ENCODE results near the gene UHMK1. TPM values are rescaled to one million over a fixed set of nuclear protein-coding genes. Genes with fewer than 3 reads are reported as not detected.

UHMK1 gene
- total and polyA plus RNA-seq, 4 donors: 8.7 to 29.6 (median 21.3) TPM

- WGBS, 2 donors: 45 to 50% methylated on average over 13 of the region's 13 CpGs
Measured at GRCh38 chr1:162497104-162497722, 405 bp upstream of the UHMK1 start.

GRCh38 chr1:162498496-162498810 lies 835 bp downstream of the UHMK1 start:
- H3K4me3 ChIP-seq (ENCODE audit: low read length in 2 of 2): peak overlapping the region; percentile 55 to 78
- WGBS, 2 donors: 1% methylated on average over 7 of the region's 7 CpGs
- peak overlapping the region in 1 of 2 donors; percentile 49 for H3K27ac ChIP-seq (ENCODE audit: low read depth in 1 of 2, low read length in 2 of 2)
- no peaks in the 10 kb centered on the region for H3K27me3 ChIP-seq (ENCODE audit: control insufficient read depth in 1 of 2, insufficient read depth in 2 of 2, low read length in 1 of 2)
- DNase-seq (no peak), ATAC-seq (ENCODE audit: low FRiP score) (peak; percentile 26)
- peaks cover 0 to 4% of the 10 kb centered on the region in 2 donors for H3K4me1 ChIP-seq (ENCODE audit: control insufficient read depth in 1 of 2, insufficient read depth in 2 of 2, low read length in 2 of 2)
- H3K9me3 ChIP-seq (ENCODE audit: control insufficient read depth, low read length): no peaks in the 10 kb centered on the region
- H3K36me3 ChIP-seq (ENCODE audit: control insufficient read depth in 1 of 2, insufficient read depth in 2 of 2, low read length in 1 of 2): no peaks in the 10 kb centered on the region
- intact Hi-C loops (cut with DNase I): loop anchor here in 1 of 2 donors (5.0 kb wide), 1 partner anchor 64 kb away; the partner anchor contains the start of gene UAP1

More at GRCh38 chr1:162497104-162497722, 405 bp upstream of the UHMK1 start:
- H3K27me3 ChIP-seq (ENCODE audit: control insufficient read depth in 1 of 2, insufficient read depth in 2 of 2, low read length in 1 of 2): no peaks in the 10 kb centered on the region
- no peak for DNase-seq
- peaks cover 0 to 4% of the 10 kb centered on the region in 2 donors for H3K4me1 ChIP-seq (ENCODE audit: control insufficient read depth in 1 of 2, insufficient read depth in 2 of 2, low read length in 2 of 2)
- no peaks in the 10 kb centered on the region for H3K36me3 ChIP-seq (ENCODE audit: control insufficient read depth in 1 of 2, insufficient read depth in 2 of 2, low read length in 1 of 2)
- no peak for ATAC-seq (ENCODE audit: low FRiP score)
- intact Hi-C loops (cut with DNase I): loop anchor here in 1 of 2 donors (5.0 kb wide), 1 partner anchor 65 kb away; the partner anchor contains the start of gene UAP1
- H3K4me3 ChIP-seq (ENCODE audit: low read length in 2 of 2): peak overlapping the region; percentile 27 to 78
- peak overlapping the region in 1 of 2 donors; percentile 2 for H3K27ac ChIP-seq (ENCODE audit: low read depth in 1 of 2, low read length in 2 of 2)
- no peaks in the 10 kb centered on the region for H3K9me3 ChIP-seq (ENCODE audit: control insufficient read depth, low read length)

- no peaks in the 10 kb centered on the region for H3K27me3 ChIP-seq (ENCODE audit: control insufficient read depth in 1 of 2, insufficient read depth in 2 of 2, low read length in 1 of 2)
- no peak for DNase-seq
- no peaks in the 10 kb centered on the region for H3K36me3 ChIP-seq (ENCODE audit: control insufficient read depth in 1 of 2, insufficient read depth in 2 of 2, low read length in 1 of 2)
- intact Hi-C loops (cut with DNase I): no loop called here
- H3K27ac ChIP-seq (ENCODE audit: low read depth in 1 of 2, low read length in 2 of 2): no peak overlapping the region
- no peaks in the 10 kb centered on the region for H3K9me3 ChIP-seq (ENCODE audit: control insufficient read depth, low read length)
- whole genome bisulfite sequencing, 2 donors: 77 to 78% methylated on average over 2 of the region's 2 CpGs
- no peak for ATAC-seq (ENCODE audit: low FRiP score)
- H3K4me1 ChIP-seq (ENCODE audit: control insufficient read depth in 1 of 2, insufficient read depth in 2 of 2, low read length in 2 of 2): peaks cover 0 to 4% of the 10 kb centered on the region in 2 donors
- H3K4me3 ChIP-seq (ENCODE audit: low read length in 2 of 2): no peak overlapping the region
Measured at GRCh38 chr1:162500805-162501204, 3.2 kb downstream of the UHMK1 start.

- intact Hi-C loops (cut with DNase I): no loop called here
- H3K27ac ChIP-seq (ENCODE audit: low read depth in 1 of 2, low read length in 2 of 2): no peak overlapping the region
- DNase-seq (no peak), ATAC-seq (ENCODE audit: low FRiP score) (no peak)
- peaks cover 0 to 4% of the 10 kb centered on the region in 2 donors for H3K4me1 ChIP-seq (ENCODE audit: control insufficient read depth in 1 of 2, insufficient read depth in 2 of 2, low read length in 2 of 2)
- no peaks in the 10 kb centered on the region for H3K36me3 ChIP-seq (ENCODE audit: control insufficient read depth in 1 of 2, insufficient read depth in 2 of 2, low read length in 1 of 2)
- no peaks in the 10 kb centered on the region for H3K27me3 ChIP-seq (ENCODE audit: control insufficient read depth in 1 of 2, insufficient read depth in 2 of 2, low read length in 1 of 2)
- H3K9me3 ChIP-seq (ENCODE audit: control insufficient read depth, low read length): no peaks in the 10 kb centered on the region
- no peak overlapping the region for H3K4me3 ChIP-seq (ENCODE audit: low read length in 2 of 2)
Measured at GRCh38 chr1:162502077-162502476, 4.5 kb downstream of the UHMK1 start.

GRCh38 chr1:162502928-162503327 lies 5.3 kb downstream of the UHMK1 start:
- ATAC-seq (ENCODE audit: low FRiP score) (no peak), DNase-seq (no peak)
- Histone ChIP-seq H3K36me3 (ENCODE audit: control insufficient read depth in 1 of 2, insufficient read depth in 2 of 2, low read length in 1 of 2) (no peaks in the 10 kb centered on the region), H3K4me3 (ENCODE audit: low read length in 2 of 2) (no peak overlapping the region), H3K27ac (ENCODE audit: low read depth in 1 of 2, low read length in 2 of 2) (no peak overlapping the region), H3K27me3 (ENCODE audit: control insufficient read depth in 1 of 2, insufficient read depth in 2 of 2, low read length in 1 of 2) (no peaks in the 10 kb centered on the region), H3K4me1 (ENCODE audit: control insufficient read depth in 1 of 2, insufficient read depth in 2 of 2, low read length in 2 of 2) (peaks cover 0 to 4% of the 10 kb centered on the region in 2 donors), H3K9me3 (ENCODE audit: control insufficient read depth, low read length) (no peaks in the 10 kb centered on the region)
- intact Hi-C loops (cut with DNase I): no loop called here
- WGBS, 2 donors: 91 to 96% methylated on average over 5 of the region's 5 CpGs

GRCh38 chr1:162527314-162527713 lies 29.7 kb downstream of the UHMK1 start:
- Histone ChIP-seq H3K36me3 (ENCODE audit: control insufficient read depth in 1 of 2, insufficient read depth in 2 of 2, low read length in 1 of 2) (peaks cover 0 to 1% of the 10 kb centered on the region in 2 donors), H3K4me1 (ENCODE audit: control insufficient read depth in 1 of 2, insufficient read depth in 2 of 2, low read length in 2 of 2) (no peaks in the 10 kb centered on the region), H3K4me3 (ENCODE audit: low read length in 2 of 2) (no peak overlapping the region), H3K9me3 (ENCODE audit: control insufficient read depth, low read length) (no peaks in the 10 kb centered on the region), H3K27me3 (ENCODE audit: control insufficient read depth in 1 of 2, insufficient read depth in 2 of 2, low read length in 1 of 2) (no peaks in the 10 kb centered on the region), H3K27ac (ENCODE audit: low read depth in 1 of 2, low read length in 2 of 2) (no peak overlapping the region)
- intact Hi-C loops (cut with DNase I): no loop called here
- ATAC-seq (ENCODE audit: low FRiP score) (no peak), DNase-seq (no peak)

GRCh38 chr1:162530307-162530987 lies 32.8 kb downstream of the UHMK1 start:
- H3K27me3 ChIP-seq (ENCODE audit: control insufficient read depth in 1 of 2, insufficient read depth in 2 of 2, low read length in 1 of 2): no peaks in the 10 kb centered on the region
- no peak for DNase-seq
- H3K4me3 ChIP-seq (ENCODE audit: low read length in 2 of 2): no peak overlapping the region
- 75 to 80% methylated on average over 7 of the region's 7 CpGs for WGBS, 2 donors
- intact Hi-C loops (cut with DNase I): no loop called here
- H3K27ac ChIP-seq (ENCODE audit: low read depth in 1 of 2, low read length in 2 of 2): no peak overlapping the region
- H3K9me3 ChIP-seq (ENCODE audit: control insufficient read depth, low read length): no peaks in the 10 kb centered on the region
- no peaks in the 10 kb centered on the region for H3K36me3 ChIP-seq (ENCODE audit: control insufficient read depth in 1 of 2, insufficient read depth in 2 of 2, low read length in 1 of 2)
- no peaks in the 10 kb centered on the region for H3K4me1 ChIP-seq (ENCODE audit: control insufficient read depth in 1 of 2, insufficient read depth in 2 of 2, low read length in 2 of 2)
- ATAC-seq (ENCODE audit: low FRiP score): no peak

- Histone ChIP-seq H3K36me3 (ENCODE audit: control insufficient read depth in 1 of 2, insufficient read depth in 2 of 2, low read length in 1 of 2) (no peaks in the 10 kb centered on the region), H3K9me3 (ENCODE audit: control insufficient read depth, low read length) (no peaks in the 10 kb centered on the region), H3K27ac (ENCODE audit: low read depth in 1 of 2, low read length in 2 of 2) (no peak overlapping the region), H3K27me3 (ENCODE audit: control insufficient read depth in 1 of 2, insufficient read depth in 2 of 2, low read length in 1 of 2) (no peaks in the 10 kb centered on the region), H3K4me3 (ENCODE audit: low read length in 2 of 2) (no peak overlapping the region), H3K4me1 (ENCODE audit: control insufficient read depth in 1 of 2, insufficient read depth in 2 of 2, low read length in 2 of 2) (no peaks in the 10 kb centered on the region)
- 93 to 100% methylated on average over 1 of the region's 1 CpG for WGBS, 2 donors
- ATAC-seq (ENCODE audit: low FRiP score) (no peak), DNase-seq (no peak)
- intact Hi-C loops (cut with DNase I): no loop called here
Measured at GRCh38 chr1:162530988-162531319, 33.3 kb downstream of the UHMK1 start.

- Histone ChIP-seq H3K4me3 (ENCODE audit: low read length in 2 of 2) (no peak overlapping the region), H3K27me3 (ENCODE audit: control insufficient read depth in 1 of 2, insufficient read depth in 2 of 2, low read length in 1 of 2) (no peaks in the 10 kb centered on the region), H3K4me1 (ENCODE audit: control insufficient read depth in 1 of 2, insufficient read depth in 2 of 2, low read length in 2 of 2) (no peaks in the 10 kb centered on the region), H3K9me3 (ENCODE audit: control insufficient read depth, low read length) (no peaks in the 10 kb centered on the region), H3K27ac (ENCODE audit: low read depth in 1 of 2, low read length in 2 of 2) (no peak overlapping the region), H3K36me3 (ENCODE audit: control insufficient read depth in 1 of 2, insufficient read depth in 2 of 2, low read length in 1 of 2) (no peaks in the 10 kb centered on the region)
- intact Hi-C loops (cut with DNase I): no loop called here
- ATAC-seq (ENCODE audit: low FRiP score) (no peak), DNase-seq (no peak)
- 64 to 65% methylated on average over 1 of the region's 1 CpG for WGBS, 2 donors
Measured at GRCh38 chr1:162535501-162535900, 37.9 kb downstream of the UHMK1 start.

Measured in aorta (tissue), 5 donors.